ENCODE results near the gene ADAMTS17.

ADAMTS17 gene

DNA sequence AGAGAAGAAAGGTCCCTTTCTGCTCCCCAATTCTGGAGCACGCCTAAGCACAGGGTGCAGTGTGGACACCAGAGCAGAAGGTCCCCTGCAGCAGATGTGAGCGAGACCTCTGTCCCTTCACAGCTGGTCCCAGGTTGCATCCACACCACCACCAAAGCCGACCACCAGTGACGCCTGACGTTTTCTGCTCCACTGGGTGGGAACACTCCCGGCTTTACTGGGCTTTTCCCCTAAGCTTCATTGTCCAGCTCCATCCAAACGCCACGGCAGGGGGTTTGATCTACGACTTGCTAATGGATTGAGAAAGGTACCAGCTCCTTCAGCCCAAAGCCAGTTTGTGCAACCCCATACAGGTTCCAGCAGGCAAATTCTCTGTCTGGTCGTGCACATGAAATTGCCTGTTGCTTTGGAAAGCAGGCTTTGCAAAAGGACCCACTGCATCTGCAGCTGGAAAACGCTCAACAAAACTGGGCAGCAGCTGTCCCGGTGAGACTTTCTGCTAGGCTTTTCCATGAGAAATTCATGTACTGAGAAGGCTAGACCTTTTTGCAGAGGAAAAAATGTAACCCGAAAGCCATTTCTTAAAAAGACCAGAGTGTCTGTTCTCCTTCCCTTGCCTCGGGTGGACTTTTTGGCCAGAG is 31.1 kb downstream of the ADAMTS17 start:
- DNase-seq (ENCODE audit: low read depth), result no peak
- no peak overlapping the region for H3K4me3 ChIP-seq (replicated peaks; ENCODE audit: low read depth, low read length)
- TF ChIP-seq, protein P1, sequence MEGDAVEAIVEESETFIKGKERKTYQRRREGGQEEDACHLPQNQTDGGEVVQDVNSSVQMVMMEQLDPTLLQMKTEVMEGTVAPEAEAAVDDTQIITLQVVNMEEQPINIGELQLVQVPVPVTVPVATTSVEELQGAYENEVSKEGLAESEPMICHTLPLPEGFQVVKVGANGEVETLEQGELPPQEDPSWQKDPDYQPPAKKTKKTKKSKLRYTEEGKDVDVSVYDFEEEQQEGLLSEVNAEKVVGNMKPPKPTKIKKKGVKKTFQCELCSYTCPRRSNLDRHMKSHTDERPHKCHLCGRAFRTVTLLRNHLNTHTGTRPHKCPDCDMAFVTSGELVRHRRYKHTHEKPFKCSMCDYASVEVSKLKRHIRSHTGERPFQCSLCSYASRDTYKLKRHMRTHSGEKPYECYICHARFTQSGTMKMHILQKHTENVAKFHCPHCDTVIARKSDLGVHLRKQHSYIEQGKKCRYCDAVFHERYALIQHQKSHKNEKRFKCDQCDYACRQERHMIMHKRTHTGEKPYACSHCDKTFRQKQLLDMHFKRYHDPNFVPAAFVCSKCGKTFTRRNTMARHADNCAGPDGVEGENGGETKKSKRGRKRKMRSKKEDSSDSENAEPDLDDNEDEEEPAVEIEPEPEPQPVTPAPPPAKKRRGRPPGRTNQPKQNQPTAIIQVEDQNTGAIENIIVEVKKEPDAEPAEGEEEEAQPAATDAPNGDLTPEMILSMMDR (IDR thresholded peaks at IDR 0.05; ENCODE audit: low read length, missing control alignments), result no peak

DNA sequence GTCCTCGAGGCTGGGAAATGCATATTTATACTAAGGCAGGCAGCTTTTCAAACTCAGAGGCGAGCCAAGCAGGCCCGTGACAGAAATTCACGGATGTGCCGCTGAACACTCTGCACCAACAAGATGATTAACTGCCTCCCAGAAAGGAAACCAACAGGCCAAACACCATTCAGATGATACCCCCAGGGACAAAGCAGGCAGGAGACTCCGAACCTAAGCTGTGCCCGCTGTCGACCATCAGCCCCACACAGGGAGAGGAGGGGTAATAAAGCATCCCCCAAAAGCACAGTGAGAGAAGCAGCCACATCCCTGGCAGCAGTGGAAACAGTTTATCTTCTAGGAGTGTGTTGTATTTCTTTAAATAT is 31.8 kb downstream of the ADAMTS17 start:
- H3K4me3 ChIP-seq (replicated peaks; ENCODE audit: low read depth, low read length), result no peak overlapping the region
- no peak for DNase-seq (ENCODE audit: low read depth)
- TF ChIP-seq, protein P1 (IDR thresholded peaks at IDR 0.05; ENCODE audit: low read length, missing control alignments), result no peak

DNA sequence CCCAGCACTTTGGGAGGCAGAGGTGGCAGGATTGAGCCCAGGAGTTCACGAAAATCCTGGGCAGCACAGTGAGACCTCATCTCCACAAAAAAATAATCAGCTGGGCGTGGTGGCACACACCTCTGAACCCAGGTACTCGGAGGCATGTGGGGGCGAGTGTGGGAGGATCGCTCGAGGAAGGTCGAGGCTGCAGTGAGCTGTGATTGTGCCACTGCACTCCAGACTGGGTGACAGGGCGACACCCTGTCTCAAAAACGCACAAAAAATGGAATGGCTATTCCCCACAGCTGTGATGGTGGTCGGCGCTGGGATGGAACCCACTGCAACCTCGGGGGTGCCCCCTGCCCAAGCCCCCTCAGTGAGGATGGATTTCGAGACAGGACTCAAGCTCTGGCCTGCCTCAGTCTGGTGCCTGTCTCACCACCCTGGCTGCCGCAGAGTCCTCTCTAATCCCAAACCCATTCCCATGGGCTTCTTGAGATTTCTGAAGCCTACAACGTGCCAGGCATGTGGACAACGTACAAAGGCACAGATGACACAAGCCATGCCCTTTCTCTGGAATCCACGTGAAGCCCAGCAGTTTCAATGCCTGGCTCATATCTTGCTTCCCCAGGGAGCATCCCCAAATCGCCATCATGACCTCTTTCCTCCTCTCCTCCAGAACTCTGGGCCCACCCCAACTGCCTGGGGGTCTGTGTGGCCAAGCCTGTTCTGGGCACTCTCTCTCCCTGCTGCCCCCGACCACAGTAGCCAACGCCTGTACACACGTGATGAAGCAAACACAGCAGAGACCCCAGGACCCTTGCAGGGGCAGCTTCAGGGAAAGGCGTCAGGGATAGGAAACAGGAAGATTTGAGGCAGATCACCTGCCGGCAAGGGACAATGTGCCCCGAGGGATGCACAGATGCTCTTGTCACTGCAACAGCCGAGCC is 32.4 kb downstream of the ADAMTS17 start:
- TF ChIP-seq, protein P1 (IDR thresholded peaks at IDR 0.05; ENCODE audit: low read length, missing control alignments), result no peak

DNA sequence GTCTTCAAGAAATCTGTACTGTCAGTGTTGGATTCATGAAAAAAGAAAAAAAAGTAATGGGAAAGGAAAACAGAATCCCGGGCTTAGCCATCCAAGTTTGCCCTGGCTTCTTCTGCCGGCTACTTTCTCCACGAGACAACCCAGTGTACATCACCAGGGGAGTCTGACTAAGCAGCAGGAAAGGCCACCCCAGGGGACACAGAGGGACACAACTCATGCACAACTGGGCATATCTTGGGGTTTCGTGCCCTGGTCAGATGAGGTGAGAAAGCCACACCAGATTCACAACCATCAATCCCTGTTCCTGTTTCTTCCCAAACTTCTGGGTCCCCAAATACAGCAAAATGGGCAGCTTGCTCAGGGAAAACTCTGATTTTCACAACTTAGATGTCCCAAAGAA is 33.2 kb downstream of the ADAMTS17 start:
- no peak for DNase-seq (ENCODE audit: low read depth)
- no peak overlapping the region for H3K4me3 ChIP-seq (replicated peaks; ENCODE audit: low read depth, low read length)
- TF ChIP-seq, protein P1 (IDR thresholded peaks at IDR 0.05; ENCODE audit: low read length, missing control alignments), result no peak

More for the DNA sequence above, 32.4 kb downstream of the ADAMTS17 start:
- DNase-seq (ENCODE audit: low read depth), result no peak
- H3K4me3 ChIP-seq (replicated peaks; ENCODE audit: low read depth, low read length), result no peak overlapping the region

DNA sequence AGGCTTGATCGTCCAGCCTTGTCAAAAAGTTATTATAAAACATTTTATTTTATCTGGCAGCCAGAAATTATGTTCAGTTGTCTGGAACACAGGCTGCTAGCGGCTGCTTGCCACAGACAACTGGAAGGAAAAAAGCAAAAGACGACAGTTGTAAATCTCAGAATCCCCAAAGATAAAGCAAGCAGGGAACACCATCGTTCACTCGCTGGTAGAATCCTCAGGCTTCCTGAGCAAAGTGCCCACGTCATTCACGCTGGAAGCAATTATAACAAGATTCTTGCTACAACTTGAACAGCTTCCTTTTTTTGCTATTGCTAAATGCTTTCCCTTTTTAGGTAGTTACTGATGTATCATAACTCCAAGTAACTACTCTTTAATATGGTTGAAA is 33.6 kb downstream of the ADAMTS17 start:
- peak; percentile 45 for DNase-seq (ENCODE audit: low read depth)
- TF ChIP-seq, protein P1 (IDR thresholded peaks at IDR 0.05; ENCODE audit: low read length, missing control alignments), result no peak
- no peak overlapping the region for H3K4me3 ChIP-seq (replicated peaks; ENCODE audit: low read depth, low read length)

DNA sequence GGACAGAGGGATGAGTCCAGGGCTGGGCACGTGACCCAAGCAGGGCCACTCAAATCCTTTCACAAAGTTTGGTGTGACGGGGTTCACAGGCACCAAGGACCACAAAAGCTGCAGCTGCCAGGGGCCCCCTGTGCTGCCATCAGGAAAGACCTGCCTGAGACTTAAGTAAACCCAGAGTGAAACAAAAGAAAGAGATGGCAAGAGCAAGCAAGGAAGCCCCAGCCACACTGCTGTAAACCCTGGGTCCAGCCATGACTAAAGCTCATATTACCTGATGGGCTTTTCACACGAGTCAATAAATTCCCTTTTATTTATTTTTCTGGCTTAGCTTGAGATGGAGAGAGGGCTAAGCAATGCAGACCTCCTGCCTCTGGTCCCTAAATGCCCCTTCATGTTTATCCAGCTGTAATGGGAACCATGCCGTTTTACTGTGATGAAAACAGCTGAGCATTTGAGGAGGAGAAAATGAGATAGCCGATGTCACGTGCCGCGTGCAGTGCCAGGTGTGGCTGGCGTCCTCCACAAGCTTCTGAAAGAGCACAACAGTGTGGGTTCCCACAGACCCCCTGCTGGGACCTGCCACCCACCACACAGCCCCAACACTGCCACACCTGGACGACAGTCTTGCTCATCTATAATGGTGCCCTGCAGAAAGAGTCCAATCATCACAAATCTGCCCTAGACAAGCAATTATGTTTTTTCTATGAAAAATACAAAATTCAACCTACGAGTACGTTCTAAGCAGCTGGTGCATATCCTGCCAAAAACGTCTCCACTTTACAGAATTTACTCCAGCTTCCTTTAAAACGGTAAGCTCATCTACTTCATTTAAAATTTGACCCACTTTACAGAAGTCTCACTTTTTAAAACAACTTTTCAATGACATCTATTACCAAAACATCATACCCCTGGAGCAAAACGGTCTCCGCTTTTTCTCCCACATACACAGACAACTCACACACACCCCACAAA is 34.2 kb downstream of the ADAMTS17 start:
- DNase-seq (ENCODE audit: low read depth), result no peak
- TF ChIP-seq, protein P1 (IDR thresholded peaks at IDR 0.05; ENCODE audit: low read length, missing control alignments), result no peak
- no peak overlapping the region for H3K4me3 ChIP-seq (replicated peaks; ENCODE audit: low read depth, low read length)
